H9 (cell line): ENCODE data around the gene NOL7. TPM values are rescaled to one million over a fixed set of nuclear protein-coding genes. Genes with fewer than 3 reads are reported as not detected.

ENCODE experiments used
- DNase-seq: peaks from one replicate; pipeline ENCODE4 v3.0.0-alpha.2; 2017
- H2AFZ ChIP-seq: one replicate; pipeline ENCODE4 v1.6.1; 2013; ENCODE audit warnings: mild to moderate bottlenecking, low read length, control low read depth, moderate library complexity
- H2AK5ac ChIP-seq: 2 replicates; pipeline ENCODE4 v1.6.1; 2013; ENCODE audit warnings: low read length, control low read depth, mixed read lengths; ENCODE audit not compliant: insufficient read length
- H2BK120ac ChIP-seq: one replicate; pipeline ENCODE4 v1.6.1; 2013; ENCODE audit warnings: low read depth, mild to moderate bottlenecking, low read length, control low read depth, inconsistent platforms; ENCODE audit not compliant: poor library complexity, severe bottlenecking
- H2BK12ac ChIP-seq: 2 replicates; pipeline ENCODE4 v1.6.1; 2013; ENCODE audit warnings: low read length, control low read depth, mixed read lengths, low read depth; ENCODE audit not compliant: insufficient read length
- H2BK15ac ChIP-seq: 2 replicates; pipeline ENCODE4 v1.6.1; 2013; ENCODE audit warnings: low read depth, low read length, control low read depth
- H2BK20ac ChIP-seq: one replicate; pipeline ENCODE4 v1.6.1; 2013; ENCODE audit warnings: low read depth, mild to moderate bottlenecking, low read length, control low read depth, inconsistent platforms; ENCODE audit not compliant: poor library complexity, severe bottlenecking
- H2BK5ac ChIP-seq: 2 replicates; pipeline ENCODE4 v1.6.1; 2013; ENCODE audit warnings: low read length, control low read depth, mixed read lengths; ENCODE audit not compliant: insufficient read length
- H3K14ac ChIP-seq: 2 replicates; pipeline ENCODE4 v1.6.1; 2013; ENCODE audit warnings: low read length, control low read depth; ENCODE audit not compliant: insufficient read depth
- H3K18ac ChIP-seq: 2 replicates; pipeline ENCODE4 v1.6.1; 2013; ENCODE audit warnings: low read depth, mild to moderate bottlenecking, mixed read lengths, low read length, control low read depth; ENCODE audit not compliant: insufficient read length
- H3K23ac ChIP-seq: 2 replicates; pipeline ENCODE4 v1.6.1; 2013; ENCODE audit warnings: low read length, control low read depth, mixed read lengths, low read depth; ENCODE audit not compliant: insufficient read length
- H3K23me2 ChIP-seq: 2 replicates; pipeline ENCODE4 v1.6.1; 2013; ENCODE audit warnings: low read depth, mild to moderate bottlenecking, mixed read lengths, low read length, control low read depth; ENCODE audit not compliant: insufficient read length, poor library complexity, severe bottlenecking
- H3K27ac ChIP-seq: 2 replicates; pipeline ENCODE4 v1.5.1; 2013; ENCODE audit warnings: low read length, control low read depth, mixed read lengths, low read depth; ENCODE audit not compliant: insufficient read length
- H3K27me3 ChIP-seq: 2 replicates; pipeline ENCODE4 v1.6.1; 2013; ENCODE audit warnings: low read length, control low read depth, inconsistent platforms; ENCODE audit not compliant: insufficient read depth
- H3K4ac ChIP-seq: 2 replicates; pipeline ENCODE4 v1.6.1; 2013; ENCODE audit warnings: low read depth, mild to moderate bottlenecking, control low read depth, inconsistent platforms, low read length, moderate library complexity
- H3K4me1 ChIP-seq: 2 replicates; pipeline ENCODE4 v1.6.1; 2013; ENCODE audit warnings: low read length, control low read depth, inconsistent platforms; ENCODE audit not compliant: insufficient read depth
- H3K4me2 ChIP-seq: 2 replicates; pipeline ENCODE4 v1.6.1; 2013; ENCODE audit warnings: low read length, control low read depth, mixed read lengths; ENCODE audit not compliant: insufficient read length, insufficient read depth
- H3K56ac ChIP-seq: 2 replicates; pipeline ENCODE4 v1.6.1; 2013; ENCODE audit warnings: low read depth, mild to moderate bottlenecking, mixed read lengths, low read length, control low read depth; ENCODE audit not compliant: insufficient read length
- H3K79me1 ChIP-seq: 2 replicates; pipeline ENCODE4 v1.6.1; 2013; ENCODE audit warnings: low read depth, mild to moderate bottlenecking, moderate library complexity, low read length, control low read depth, inconsistent platforms; ENCODE audit not compliant: insufficient read depth, poor library complexity, severe bottlenecking
- H3K79me2 ChIP-seq: 2 replicates; pipeline ENCODE4 v1.6.1; 2013; ENCODE audit warnings: low read length, control low read depth, inconsistent platforms; ENCODE audit not compliant: insufficient read depth
- H3K9ac ChIP-seq: 2 replicates; pipeline ENCODE4 v1.6.1; 2013; ENCODE audit warnings: low read length, control low read depth, mixed read lengths; ENCODE audit not compliant: insufficient read length; ENCODE audit errors: extremely low read depth
- H3K9me3 ChIP-seq: one replicate; pipeline ENCODE4 v1.6.1; 2013; ENCODE audit warnings: low read depth, low read length, inconsistent platforms; ENCODE audit not compliant: control insufficient read depth
- H3T11ph ChIP-seq: one replicate; pipeline ENCODE4 v1.6.1; 2013; ENCODE audit warnings: mild to moderate bottlenecking, low read length, control low read depth, inconsistent platforms
- H4K20me1 ChIP-seq: one replicate; pipeline ENCODE4 v1.6.1; 2013; ENCODE audit not compliant: control insufficient read depth, insufficient read length, insufficient read depth
- H4K5ac ChIP-seq: 2 replicates; pipeline ENCODE4 v1.6.1; 2013; ENCODE audit warnings: low read depth, mild to moderate bottlenecking, mixed read lengths, low read length, control low read depth; ENCODE audit not compliant: insufficient read length
- H4K8ac ChIP-seq: replicated peaks from 2 replicates; pipeline ENCODE4 v1.6.1; 2013; ENCODE audit warnings: low read length, control low read depth, mixed read lengths, low read depth; ENCODE audit not compliant: insufficient read length
- H4K91ac ChIP-seq: 2 replicates; pipeline ENCODE4 v1.6.1; 2013; ENCODE audit warnings: low read depth, mild to moderate bottlenecking, moderate library complexity, mixed read lengths, low read length, control low read depth; ENCODE audit not compliant: insufficient read length
- H3K27ac Mint-ChIP-seq, 3 experiments: 2 replicates in 2 of 3; 3 replicates in 1 of 3; pipeline ENCODE4 v1.8.0; 2020 to 2021; ENCODE audit warnings: mixed read lengths in 3 of 3, mild to moderate bottlenecking in 1 of 3, moderate library complexity in 1 of 3
- H3K27me3 Mint-ChIP-seq: 2 replicates; pipeline ENCODE4 v1.8.0; 2021; ENCODE audit warnings: low read depth, mild to moderate bottlenecking, moderate library complexity, mixed read lengths
- H3K36me3 Mint-ChIP-seq, 3 experiments: 2 replicates in 2 of 3; 3 replicates in 1 of 3; pipeline ENCODE4 v1.8.0; 2020 to 2021; ENCODE audit warnings: low read depth in 3 of 3, mixed read lengths in 3 of 3; ENCODE audit not compliant: insufficient read depth in 1 of 3
- H3K4me1 Mint-ChIP-seq, 2 experiments: 2 replicates each; pipeline ENCODE4 v1.8.0; 2020; ENCODE audit warnings: mixed read lengths in 2 of 2
- H3K4me3 Mint-ChIP-seq, 2 experiments: 2 replicates in 1 of 2; 3 replicates in 1 of 2; pipeline ENCODE4 v1.8.0; 2020 to 2021; ENCODE audit warnings: mild to moderate bottlenecking in 2 of 2, mixed read lengths in 2 of 2, moderate library complexity in 1 of 2
- H3K9me3 Mint-ChIP-seq, 2 experiments: 2 replicates in 1 of 2; 3 replicates in 1 of 2; pipeline ENCODE4 v1.8.0; 2020; ENCODE audit warnings: mild to moderate bottlenecking in 2 of 2, mixed read lengths in 2 of 2, moderate library complexity in 1 of 2
- CTCF ChIP-seq: fragments of 200-600 bp; sonication (generic); conservative IDR thresholded peaks from 3 replicates; pipeline ENCODE4 v1.8.0; 2021; ENCODE audit warnings: antibody characterized with exemption, mild to moderate bottlenecking
- WGBS: extraction: QIAGEN DNeasy Blood & Tissue Kit; methylation state at CpG from one replicate; pipeline ENCODE4 v1.1.7; 2013; ENCODE audit warnings: missing lambda C conversion rate, low lambda C conversion rate, mixed read lengths; ENCODE audit not compliant: insufficient read length; ENCODE audit errors: extremely low coverage; 5-methylcytosine and 5-hydroxymethylcytosine counted together
- total RNA-seq: library from RNA; stranded (reverse); gene quantifications from 2 replicates; pipeline ENCODE4 v1.2.1, GENCODE V29; 2021

Gene NOL7
- total RNA-seq, 1 experiment from 2014 or later = 72.1 TPM

- no peak overlapping the region for H3K4me3 Mint-ChIP-seq
- Histone ChIP-seq H4K91ac (no peak overlapping the region), H3K27me3 (no peaks in the 10 kb centered on the region), H2BK120ac (no peak overlapping the region), H3K56ac (no peak overlapping the region), H3K9ac (no peak overlapping the region), H3K23ac (no peak overlapping the region), H2BK5ac (no peak overlapping the region), H3K14ac (no peak overlapping the region), H3T11ph (no peak overlapping the region), H2BK20ac (no peak overlapping the region), H3K4me1 (no peaks in the 10 kb centered on the region), H3K79me2 (no peaks in the 10 kb centered on the region), H3K23me2 (no peaks in the 10 kb centered on the region), H3K27ac (no peak overlapping the region), H4K8ac (no peak overlapping the region), H3K4me2 (no peak overlapping the region), H3K79me1 (no peaks in the 10 kb centered on the region), H2AFZ (no peak overlapping the region), H2BK12ac (no peak overlapping the region), H4K20me1 (no peaks in the 10 kb centered on the region), H2BK15ac (no peak overlapping the region), H2AK5ac (no peak overlapping the region), H3K18ac (no peak overlapping the region), H4K5ac (no peak overlapping the region), H3K4ac (no peak overlapping the region), H3K9me3 (no peaks in the 10 kb centered on the region)
- peaks cover 5 to 40% (median 24%) of the 10 kb centered on the region in 3 experiments; a peak in 6 of 7 replicates for H3K36me3 Mint-ChIP-seq
- no peaks in the 10 kb centered on the region for H3K9me3 Mint-ChIP-seq
- no peaks in the 10 kb centered on the region for H3K27me3 Mint-ChIP-seq
- DNase-seq = no peak
- no peak overlapping the region for H3K27ac Mint-ChIP-seq
- no peak for TF ChIP-seq CTCF
- no CpG with 5 or more reads among the region's 6 CpGs for WGBS
- no peaks in the 10 kb centered on the region for H3K4me1 Mint-ChIP-seq
Observed at GRCh38 chr6:13593103-13593502, 22.0 kb upstream of the NOL7 start.
